Measurements from ENCODE around the gene NADK2.
"Not testable (repeated sequence)": the region's sequence is repeated elsewhere in the genome, so short reads cannot be mapped to it uniquely, and the experiment has no call there.

NADK2 gene, protein sequence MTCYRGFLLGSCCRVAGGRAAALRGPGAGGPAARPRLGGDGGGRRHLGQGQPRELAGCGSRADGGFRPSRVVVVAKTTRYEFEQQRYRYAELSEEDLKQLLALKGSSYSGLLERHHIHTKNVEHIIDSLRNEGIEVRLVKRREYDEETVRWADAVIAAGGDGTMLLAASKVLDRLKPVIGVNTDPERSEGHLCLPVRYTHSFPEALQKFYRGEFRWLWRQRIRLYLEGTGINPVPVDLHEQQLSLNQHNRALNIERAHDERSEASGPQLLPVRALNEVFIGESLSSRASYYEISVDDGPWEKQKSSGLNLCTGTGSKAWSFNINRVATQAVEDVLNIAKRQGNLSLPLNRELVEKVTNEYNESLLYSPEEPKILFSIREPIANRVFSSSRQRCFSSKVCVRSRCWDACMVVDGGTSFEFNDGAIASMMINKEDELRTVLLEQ

GRCh38 chr5:36241631-36242533 lies at the start of gene NADK2:
Gene NADK2, minus strand, starts transcription at chr5:36241925. Its CDS starts 127 bp downstream, at chr5:36241798.
- DNase-seq (ENCODE audit: low spot score): peak; percentile 96

- no peak for DNase-seq (ENCODE audit: low spot score)
Measured at GRCh38 chr5:36285837-36286615, 44.3 kb upstream of the NADK2 start.

- not testable (repeated sequence) for DNase-seq (ENCODE audit: low spot score)
Measured at GRCh38 chr5:36283775-36284174, 42.0 kb upstream of the NADK2 start.

DNA sequence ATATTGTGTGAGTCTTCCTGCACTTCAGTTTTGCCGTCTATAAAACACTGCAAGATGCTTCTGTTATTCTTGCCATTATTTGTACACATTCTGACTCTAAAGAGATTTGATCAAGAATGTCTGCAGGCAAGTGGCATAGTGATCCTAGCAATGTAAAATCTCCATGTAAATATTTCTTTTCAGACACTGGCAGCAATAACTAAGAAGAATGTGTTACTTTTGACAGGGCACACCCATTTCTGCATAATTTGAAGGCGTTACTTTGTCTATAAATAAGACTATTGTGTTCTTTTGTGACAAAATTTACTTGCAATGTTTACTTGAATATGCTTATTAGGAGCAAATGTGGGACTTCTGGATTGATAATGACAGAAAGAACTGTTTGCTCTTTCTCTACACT lies 39.9 kb upstream of the NADK2 start:
- no peak for DNase-seq (ENCODE audit: low spot score)

DNA sequence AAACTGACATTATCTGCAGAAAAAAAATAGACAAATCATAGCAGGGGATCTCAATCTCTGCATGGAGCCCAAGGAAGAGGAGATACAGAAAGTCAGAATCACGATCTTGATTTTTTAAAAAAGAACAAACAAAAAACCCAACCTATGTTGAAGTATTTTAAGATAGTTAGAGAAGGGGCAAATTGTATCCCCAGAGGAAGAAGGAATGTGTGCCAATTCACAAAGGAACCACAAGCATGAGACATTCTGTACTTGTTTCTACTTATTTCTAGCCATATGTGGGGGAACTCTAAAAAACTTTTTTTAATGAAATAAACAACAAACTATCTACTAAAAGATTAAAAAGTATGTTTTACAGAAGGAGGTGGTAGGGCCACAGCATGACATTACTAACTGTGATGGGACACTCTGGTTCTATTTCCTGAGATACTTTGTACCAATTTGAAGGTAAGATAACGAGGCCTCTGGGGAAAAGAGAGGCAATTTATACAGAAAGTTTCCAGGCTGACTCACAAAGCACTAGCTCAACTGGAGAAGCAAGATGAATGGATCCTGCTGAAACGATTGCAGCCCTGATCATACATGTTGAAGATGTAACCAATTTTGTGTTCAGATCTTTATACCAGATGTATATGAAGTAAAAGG lies 37.5 kb upstream of the NADK2 start:
- peak; percentile 34 for DNase-seq (ENCODE audit: low spot score)

DNA sequence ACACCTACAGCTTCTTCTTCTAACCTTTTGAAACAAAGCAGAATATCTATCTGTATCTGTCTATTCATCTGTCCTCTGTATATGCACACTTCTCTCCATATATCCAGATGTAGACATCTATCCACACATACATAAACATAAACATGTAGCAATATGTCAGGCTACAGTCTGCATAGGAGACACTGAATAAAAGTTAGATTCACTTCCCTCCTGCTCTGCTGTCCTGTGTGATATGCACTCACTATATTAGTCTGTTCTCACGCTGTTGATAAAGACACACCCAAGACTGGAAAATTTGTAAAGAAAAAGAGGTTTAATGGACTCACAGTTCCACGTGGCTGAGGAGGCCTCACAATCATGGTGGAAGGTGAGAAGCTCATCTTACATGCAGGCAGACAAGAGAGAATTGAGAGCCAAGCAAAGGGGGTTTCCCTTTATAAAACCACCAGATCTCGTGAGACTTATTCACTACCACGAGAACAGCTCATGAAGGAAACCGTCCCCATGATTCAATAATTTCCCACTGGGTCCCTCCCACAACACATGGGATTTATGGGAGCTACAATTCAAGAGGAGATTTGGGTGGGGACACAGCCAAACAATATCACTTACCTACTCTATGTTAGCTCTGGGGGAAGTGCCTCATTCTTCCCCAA lies 35.9 kb upstream of the NADK2 start:
- no peak for DNase-seq (ENCODE audit: low spot score)

DNA sequence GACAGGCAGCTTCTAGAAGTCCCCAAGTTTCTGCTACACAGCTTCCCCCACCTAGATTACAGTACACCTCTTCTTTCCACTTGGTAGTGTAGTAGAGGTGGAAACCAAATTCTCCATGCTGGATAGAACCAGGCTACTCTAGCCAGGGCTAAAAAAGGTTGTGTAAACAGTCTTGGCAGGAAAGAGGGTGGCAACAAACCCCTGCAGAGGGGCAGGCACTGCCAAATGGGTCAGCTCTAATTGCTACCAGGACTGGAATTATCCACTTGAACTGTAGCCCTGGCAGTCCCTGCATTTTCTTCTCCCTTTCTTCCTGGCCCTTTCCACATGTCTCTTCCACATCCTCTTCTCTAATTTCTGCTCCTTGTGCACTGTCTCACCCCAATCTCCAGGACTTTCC lies 35.1 kb upstream of the NADK2 start:
- DNase-seq (ENCODE audit: low spot score): no peak

- no peak for DNase-seq (ENCODE audit: low spot score)
Measured at GRCh38 chr5:36273809-36274526, 32.2 kb upstream of the NADK2 start.

GRCh38 chr5:36272136-36272690 lies 30.5 kb upstream of the NADK2 start:
- DNase-seq (ENCODE audit: low spot score): peak; percentile 9

GRCh38 chr5:36270876-36271575 lies 29.3 kb upstream of the NADK2 start:
- no peak for DNase-seq (ENCODE audit: low spot score)

DNA sequence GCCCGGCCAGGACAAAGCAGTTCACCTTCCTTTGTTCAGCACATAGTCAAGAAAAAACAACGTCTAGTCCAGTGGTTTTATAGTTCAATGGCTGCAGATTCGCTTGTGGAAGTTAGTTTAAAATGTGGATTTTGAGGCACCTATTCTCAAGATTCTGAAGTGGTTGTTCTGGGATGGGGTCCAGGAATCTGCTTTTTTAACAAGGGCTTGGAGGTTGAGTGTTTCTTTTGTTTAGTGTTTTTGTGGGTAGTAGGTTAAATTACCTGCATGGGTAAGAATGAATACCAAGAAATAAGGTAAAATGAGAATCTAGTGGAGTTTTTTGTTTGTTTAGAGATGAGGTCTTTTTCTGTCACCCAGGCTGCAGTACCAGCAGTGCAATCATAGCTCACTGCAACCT lies 28.4 kb upstream of the NADK2 start:
- DNase-seq (ENCODE audit: low spot score): no peak

DNA sequence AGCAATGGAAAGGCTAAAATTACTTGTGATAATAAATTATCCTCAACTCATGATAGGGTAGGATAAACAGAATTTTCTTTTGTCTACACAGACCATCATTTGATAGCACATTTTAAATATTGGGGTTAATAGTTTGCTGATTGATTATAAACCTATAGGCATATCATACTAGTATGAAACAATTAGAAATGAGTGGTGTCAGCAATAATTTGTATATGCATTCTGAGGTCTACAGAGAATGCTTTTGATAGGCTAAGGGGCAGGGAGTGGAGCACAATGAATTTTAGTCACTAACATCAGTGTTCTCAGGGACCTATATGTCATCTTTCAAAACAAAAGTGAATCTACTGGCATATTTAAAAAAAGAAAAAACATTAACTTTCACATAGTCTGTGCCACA lies 27.8 kb upstream of the NADK2 start:
- DNase-seq (ENCODE audit: low spot score): no peak

- no peak for DNase-seq (ENCODE audit: low spot score)
Measured at GRCh38 chr5:36267905-36268304, 26.2 kb upstream of the NADK2 start.

DNA sequence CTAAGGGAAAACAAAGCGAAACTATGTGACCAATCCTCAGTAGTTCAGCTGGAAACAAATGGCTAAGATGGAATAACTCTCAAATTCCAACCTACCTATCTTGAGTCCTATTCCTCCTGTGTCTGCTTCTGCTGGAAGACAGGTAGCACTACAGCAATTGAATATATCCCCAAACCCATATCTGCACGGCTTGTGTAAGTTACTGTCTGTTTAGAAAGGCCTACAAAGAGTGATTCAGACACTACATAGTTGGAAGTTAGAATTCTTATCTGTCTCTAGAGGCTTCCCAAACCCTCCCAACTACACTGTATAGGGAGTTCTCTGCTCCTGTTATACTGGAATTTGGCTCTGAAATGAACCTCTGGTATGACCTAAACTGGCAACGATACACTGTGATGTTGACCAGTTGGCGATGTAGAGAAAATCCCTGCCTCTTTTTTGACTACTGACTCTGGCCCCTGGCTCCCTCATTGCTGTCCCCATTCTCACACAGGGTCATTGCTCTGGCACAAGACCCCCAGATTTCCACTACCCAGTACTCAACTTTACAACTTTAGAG lies 22.6 kb upstream of the NADK2 start:
- no peak for DNase-seq (ENCODE audit: low spot score)

DNA sequence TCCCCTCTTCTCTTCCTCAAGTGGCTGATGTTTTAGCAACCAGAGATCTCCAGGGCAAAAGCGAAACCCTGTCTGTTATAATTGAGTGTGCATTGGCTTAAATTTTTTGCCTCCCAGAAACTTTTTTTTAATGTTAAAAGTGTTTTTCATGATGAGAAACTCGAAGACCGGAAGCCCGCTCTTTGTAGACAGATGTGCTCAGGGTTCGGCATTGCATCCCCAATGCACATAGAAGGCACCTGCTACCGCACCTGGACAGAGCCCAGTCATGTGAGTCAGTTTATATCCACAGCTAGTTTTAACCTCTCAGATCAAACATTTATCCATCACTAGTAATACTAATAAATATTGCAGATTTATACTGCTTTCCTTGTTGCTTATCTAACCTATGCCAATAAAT lies 19.5 kb upstream of the NADK2 start:
- DNase-seq (ENCODE audit: low spot score): no peak

- no peak for DNase-seq (ENCODE audit: low spot score)
Measured at GRCh38 chr5:36253575-36253974, 11.8 kb upstream of the NADK2 start.

GRCh38 chr5:36252722-36253365 lies 11.1 kb upstream of the NADK2 start:
- DNase-seq (ENCODE audit: low spot score): peak; percentile 5

DNA sequence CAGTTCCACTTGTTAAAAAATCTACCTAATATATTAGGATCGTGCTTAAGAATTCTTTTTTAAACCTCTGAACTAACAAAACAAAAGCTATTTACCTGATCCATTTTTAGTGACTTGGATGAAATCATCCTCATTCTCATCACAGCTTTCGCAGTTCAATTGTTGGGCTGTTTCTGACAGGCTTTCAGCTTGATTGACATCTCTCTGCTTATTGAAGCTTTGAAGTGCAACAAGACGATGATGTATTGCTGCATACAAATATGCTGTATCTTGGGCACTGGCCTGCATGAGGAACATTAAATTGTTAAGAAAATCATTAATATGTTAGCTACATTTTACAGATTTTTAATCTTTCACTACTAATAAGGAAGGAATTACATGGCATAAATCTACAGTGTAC lies 9.5 kb upstream of the NADK2 start:
- no peak for DNase-seq (ENCODE audit: low spot score)

- no peak for DNase-seq (ENCODE audit: low spot score)
Measured at GRCh38 chr5:36250427-36250826, 8.7 kb upstream of the NADK2 start.

All from AG08395 (cell line).